ENCODE results near the gene PTGFR.

GRCh38 chr1:78549331-78549730, 58.6 kb downstream of the PTGFR start:
- TF ChIP-seq ZNF274 (IDR thresholded peaks at IDR 0.05; ENCODE audit: low read depth, low read length), result no peak
- TF ChIP-seq YY1 (IDR thresholded peaks at IDR 0.05; ENCODE audit: insufficient read depth, insufficient read length), result no peak
- TF ChIP-seq SUZ12 (IDR thresholded peaks at IDR 0.05; ENCODE audit: extremely low read depth, insufficient read depth, insufficient read length), result no peak
